HG03175 (cell line): Measurements from ENCODE around the gene ADCYAP1R1.

Experiments
- ATAC-seq: cut with Tn5 transposase; IDR thresholded peaks from one replicate; pipeline ENCODE4 v1.9.1; 2021; ENCODE audit warnings: mild to moderate bottlenecking, moderate library complexity; ENCODE audit not compliant: unreplicated experiment

The ADCYAP1R1 gene

DNA sequence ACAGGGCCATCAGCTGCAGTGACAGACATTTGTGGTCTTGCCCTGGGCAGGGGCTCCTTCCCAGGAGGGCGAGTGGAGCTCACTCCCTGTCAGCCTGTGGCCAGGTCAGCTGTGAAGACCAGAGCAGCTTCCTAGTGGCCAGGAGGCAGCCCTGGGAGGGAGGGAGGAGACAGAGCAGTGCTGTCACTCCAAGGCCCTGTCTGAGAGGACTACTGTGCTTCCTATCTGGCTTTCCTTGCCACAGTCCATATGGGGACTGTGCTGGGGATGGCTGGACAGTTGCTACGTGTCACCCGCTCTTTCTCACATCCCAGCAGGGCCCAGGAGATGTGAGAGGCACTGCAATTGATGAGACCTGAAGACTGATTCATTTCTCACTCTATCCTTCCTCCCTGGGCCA is 15.2 kb upstream of the ADCYAP1R1 start:
- no peak for ATAC-seq

DNA sequence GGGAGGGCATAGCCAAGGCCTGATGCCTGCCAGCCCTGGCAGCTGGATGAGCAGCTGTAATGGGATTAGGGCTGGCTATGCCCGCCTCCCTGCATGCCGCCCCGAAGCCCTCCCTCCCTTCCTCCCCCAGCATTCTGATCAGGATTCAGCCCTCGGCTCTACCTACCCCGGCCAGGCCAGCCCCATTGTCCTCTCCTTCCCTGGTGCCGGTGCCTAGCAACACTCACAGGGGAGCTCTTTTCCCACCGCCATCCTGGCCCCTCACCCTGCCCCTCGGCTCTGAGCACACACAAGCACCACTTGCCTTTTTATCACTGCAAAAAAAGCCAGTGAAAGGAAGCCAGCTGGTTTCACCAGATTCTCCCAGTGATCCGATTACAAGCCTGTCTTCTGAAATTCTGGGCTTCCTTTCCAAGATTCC is 9.0 kb upstream of the ADCYAP1R1 start:
- no peak for ATAC-seq

DNA sequence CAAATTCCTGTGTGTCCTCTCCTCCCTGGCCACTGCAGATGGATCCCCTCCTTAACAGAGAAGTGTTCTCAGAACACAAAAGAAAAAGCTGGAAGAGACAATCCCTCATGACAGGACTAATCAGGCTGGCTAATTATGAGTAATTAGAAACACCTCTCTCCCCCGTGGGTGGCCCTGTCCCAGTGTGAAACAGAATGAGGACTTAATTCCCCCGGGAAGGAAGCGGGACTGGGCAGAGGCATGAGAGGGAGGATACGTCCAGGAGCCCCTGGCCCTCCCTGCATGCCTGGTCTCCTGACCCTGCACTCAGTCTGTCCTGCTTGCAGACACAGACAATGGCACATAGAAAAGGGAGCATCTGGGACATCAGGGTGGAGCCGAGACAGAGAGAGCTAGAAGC is 7.6 kb upstream of the ADCYAP1R1 start:
- ATAC-seq, result no peak

DNA sequence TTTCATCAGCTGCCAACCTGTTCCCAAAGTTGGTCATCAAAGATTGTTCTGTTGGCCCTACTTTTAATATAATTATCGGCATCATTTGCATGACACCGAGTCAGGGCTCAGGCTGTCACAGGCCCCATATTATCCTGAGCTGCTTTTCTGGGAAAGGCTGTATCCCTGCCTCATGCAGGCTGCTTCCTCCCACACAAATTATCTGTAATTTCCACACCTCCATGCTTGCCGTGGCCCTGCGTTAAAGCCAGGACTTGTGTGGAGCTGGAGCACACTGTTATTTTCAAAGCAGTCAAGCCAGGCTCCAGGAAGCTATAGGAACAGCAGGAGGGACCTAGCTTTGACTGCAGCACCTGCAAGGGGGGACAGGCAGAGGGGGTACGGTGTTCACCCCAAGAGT is 5.4 kb upstream of the ADCYAP1R1 start:
- ATAC-seq, result no peak

DNA sequence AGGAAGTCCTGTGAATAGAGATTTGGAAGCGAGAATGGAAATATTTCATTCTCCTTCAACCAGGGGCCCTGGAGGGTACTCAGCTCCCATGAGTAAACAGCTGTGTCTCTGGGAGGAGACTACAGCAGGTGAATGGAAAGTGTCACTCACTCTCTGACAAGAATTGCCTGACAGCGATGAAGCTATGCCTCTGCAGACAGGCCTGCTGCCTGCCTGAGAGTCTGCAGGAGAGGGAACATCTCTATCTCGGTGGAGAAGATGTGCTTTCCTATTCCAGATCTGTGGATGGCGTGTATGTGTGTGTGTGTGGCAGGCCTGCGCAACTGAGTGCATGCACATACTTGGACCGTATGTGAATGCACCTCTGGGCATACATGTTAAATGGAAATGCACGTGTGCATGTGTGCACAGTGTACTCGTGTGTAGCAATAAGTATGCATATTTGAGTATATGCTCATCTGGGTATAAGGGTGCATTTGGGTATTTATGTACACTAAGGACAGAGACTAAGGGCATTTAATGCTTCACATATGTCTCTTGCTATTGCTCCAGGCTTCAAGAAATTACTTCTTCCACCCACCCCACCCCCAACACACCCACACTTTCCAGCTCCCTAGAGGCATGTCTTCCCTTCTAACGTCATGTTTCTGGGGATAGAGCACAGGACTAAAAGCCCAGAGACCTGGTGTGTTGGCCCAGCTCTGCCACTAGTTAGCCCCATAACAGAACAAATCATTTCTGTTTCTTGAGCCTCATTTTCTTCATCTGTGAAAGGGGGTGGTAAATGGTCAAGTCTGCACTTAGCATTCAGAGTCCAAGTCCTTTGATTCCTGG is 4.6 kb upstream of the ADCYAP1R1 start:
- ATAC-seq, result no peak

DNA sequence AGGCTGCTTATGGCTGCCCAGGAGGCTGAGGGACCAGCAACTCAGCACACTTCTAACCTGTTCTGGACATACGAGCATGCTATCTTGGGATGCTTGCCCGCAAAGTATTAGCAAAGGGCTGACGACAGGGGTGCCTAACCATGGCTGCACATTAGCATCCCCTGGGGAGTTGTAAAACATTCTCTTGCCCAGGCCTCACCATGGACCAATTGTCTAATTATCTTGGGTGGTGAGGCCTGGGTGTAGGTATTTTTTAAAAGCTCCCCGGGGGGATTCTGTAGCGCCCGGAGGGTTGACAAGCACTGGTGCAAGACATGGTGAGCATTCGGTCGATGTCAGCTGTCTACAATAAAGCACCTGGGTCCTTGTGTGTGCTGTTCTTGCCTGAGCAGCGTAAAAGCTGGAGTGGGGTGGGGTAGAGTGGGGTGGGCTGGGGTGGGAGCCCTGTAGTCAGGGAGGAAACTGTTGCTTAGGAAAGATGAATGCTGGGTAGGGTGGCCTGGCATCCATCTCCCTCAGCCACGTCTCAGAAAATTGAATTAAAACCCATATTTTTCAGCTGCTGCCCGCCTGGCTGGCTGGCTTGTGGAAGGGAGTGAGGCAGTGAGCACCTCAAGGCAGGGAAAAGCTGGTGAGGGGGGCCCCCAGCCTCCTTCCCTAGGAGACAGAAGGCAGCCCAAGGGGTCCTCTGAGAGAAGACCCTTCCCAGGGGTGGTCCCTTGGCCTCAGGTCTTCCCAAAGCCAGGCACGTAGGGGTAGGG is 2.9 kb upstream of the ADCYAP1R1 start:
- ATAC-seq, result no peak

DNA sequence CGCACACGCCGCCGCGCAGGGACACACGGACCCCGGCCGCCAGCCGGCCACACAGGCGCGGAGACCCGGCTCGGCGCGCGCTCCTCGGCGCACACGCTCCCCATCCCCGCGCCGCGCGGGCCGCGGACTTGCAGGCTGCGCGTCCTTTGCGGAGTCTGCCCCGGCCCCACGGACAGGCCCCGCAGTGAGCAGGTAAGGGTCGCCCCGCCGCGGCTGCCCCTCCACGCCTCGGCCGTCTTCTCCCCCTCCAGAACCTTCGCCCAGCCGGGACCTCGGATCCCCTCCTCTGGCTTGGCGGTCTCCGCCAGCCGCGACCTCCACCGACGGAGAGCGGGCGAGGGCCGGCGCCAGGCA is 356 bp downstream of the ADCYAP1R1 start:
- ATAC-seq, result no peak

- no peak for ATAC-seq
Observed at GRCh38 chr7:31052841-31053601, 913 bp downstream of the ADCYAP1R1 start.

DNA sequence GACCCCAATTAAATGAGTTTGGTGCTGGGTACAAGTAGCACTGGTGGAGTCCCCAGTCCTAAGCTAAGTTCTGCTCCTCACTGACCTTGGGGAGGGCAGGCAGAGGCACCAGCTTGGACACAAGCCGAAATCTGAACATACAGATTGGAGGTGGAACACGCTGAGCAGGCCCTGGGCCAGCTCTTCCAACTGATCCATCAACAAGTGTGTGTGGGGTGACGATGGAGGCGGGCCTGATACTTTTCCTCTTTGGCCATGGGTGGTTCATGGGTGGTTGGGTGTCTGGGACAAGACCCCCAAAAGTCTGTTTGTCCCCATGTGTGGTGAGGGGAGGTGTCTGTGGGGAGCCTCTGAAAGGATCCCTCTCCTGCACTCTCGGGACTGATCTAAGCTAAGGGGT is 1.9 kb downstream of the ADCYAP1R1 start:
- ATAC-seq, result no peak

GRCh38 chr7:31054608-31055278 is 2.6 kb downstream of the ADCYAP1R1 start:
- no peak for ATAC-seq

GRCh38 chr7:31055471-31055870 is 3.4 kb downstream of the ADCYAP1R1 start:
- ATAC-seq, result no peak

DNA sequence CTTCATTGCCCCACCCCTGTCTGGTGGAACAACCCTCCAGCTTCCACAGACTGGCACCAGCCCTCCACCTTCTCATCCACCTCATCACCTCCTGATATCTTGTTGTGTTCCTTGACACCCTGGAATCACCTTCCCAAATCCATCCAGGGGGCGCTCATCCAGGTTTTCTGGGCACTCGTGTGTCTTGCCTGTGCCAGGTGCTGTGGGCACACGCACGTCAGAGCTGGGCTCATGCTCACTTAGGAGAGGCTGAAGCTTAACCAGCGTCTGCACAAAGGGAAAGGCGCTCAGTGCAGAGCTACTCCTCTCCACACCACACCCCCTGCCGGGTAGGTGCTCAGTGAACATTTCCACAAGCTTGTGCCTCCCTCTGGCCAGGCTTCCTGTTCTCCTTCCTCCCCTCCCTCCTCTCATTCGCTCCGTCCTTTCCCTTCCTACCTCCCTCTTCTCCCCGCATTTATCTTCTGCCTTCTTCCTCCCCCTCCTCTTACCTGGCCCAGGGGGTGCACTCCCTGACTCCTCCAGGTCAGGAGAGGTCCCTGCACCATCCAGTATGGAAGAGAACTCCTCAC is 4.8 kb downstream of the ADCYAP1R1 start:
- ATAC-seq, result no peak

DNA sequence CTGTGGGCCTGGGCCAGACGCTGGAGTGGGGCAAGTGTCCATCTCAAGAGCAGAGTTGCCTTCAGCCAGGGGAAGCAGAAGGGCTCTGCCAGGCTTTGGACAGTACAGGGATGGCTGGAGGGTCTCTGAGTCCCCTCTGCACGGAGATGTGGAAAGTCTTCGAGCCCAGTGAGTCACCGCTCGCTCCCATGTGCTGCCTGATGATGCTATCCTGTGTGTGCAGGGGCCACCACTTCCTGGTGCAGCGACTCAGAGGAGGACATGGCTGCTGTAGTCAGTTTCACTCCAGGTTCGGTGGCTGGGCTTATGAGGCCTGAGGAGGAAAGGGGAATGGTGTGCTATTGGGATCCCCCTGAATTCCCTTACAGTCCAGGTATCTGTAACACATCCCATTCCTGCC is 6.0 kb downstream of the ADCYAP1R1 start:
- no peak for ATAC-seq

DNA sequence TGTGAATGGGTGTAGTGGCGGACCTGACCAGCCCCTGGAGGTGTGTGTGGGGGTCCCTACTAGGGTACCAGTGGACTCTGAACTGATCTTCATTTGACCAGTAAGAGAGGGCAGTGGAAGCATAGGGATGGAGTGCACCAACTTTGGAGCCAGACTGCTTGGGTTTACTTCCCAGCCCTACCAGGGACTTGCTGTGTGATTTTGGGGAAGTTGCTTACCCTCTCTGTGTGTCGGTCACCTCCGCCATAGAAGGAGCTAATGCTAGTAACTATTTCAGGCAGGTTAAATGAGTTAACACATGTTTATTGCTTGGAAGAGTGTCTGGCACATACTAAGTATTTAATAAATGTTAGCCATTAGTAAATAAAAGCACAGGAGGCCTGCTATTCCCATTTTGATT is 6.6 kb downstream of the ADCYAP1R1 start:
- ATAC-seq, result no peak

- no peak for ATAC-seq
Observed at GRCh38 chr7:31059551-31059950, 7.4 kb downstream of the ADCYAP1R1 start.

- no peak for ATAC-seq
Observed at GRCh38 chr7:31061185-31061584, 9.1 kb downstream of the ADCYAP1R1 start.

GRCh38 chr7:31062746-31063435 is 10.8 kb downstream of the ADCYAP1R1 start:
- no peak for ATAC-seq

DNA sequence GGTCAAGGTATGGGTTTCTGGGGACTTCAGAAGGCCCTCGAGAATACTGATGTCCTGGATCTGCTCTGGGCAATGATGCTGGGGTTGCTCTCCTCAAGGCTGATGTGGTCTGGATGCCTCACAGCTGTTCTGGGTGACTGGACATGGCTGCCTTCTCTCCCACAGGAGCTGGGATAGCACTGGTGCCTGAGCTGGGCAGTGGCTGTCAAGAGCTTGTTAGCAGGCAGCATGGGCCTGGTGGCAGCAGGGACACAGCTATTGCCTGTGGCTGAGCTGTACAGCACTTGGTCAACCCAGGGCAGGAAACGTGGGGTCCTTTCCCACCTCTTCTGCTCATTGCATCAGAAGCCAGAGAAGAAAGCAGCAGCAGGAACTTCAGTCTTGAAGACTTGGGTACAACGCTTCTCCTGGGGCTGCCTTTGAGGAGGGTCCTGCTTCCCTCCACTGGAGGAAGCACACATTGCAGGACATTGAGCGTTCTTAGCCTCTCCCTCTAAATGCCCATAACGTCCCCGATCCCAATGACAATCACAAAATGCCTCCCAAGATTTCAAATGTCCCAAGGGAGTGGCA is 13.0 kb downstream of the ADCYAP1R1 start:
- ATAC-seq, result no peak

GRCh38 chr7:31065840-31066239 is 13.7 kb downstream of the ADCYAP1R1 start:
- no peak for ATAC-seq
